Loucy (cell line): ENCODE data around the gene AFG3L2.

ENCODE experiments used
- H2AFZ ChIP-seq: fragments of 200-600 bp; sonication (generic); 2 replicates; pipeline ENCODE4 v1.6.0; 2016; ENCODE audit warnings: antibody characterized with exemption, mild to moderate bottlenecking, low read length, moderate library complexity
- H3F3A ChIP-seq: fragments of 200-600 bp; 2 replicates; pipeline ENCODE4 v1.6.0; 2016; ENCODE audit warnings: antibody characterized with exemption, low read depth, mild to moderate bottlenecking
- H3K27me3 ChIP-seq: fragments of 200-600 bp; sonication (generic); 2 replicates; pipeline ENCODE4 v1.6.1; 2014; ENCODE audit warnings: low read length, mild to moderate bottlenecking; ENCODE audit not compliant: insufficient read depth, poor library complexity, severe bottlenecking
- H3K36me3 ChIP-seq: fragments of 200-600 bp; sonication (generic); 2 replicates; pipeline ENCODE4 v1.6.1; 2016; ENCODE audit warnings: low read length; ENCODE audit not compliant: insufficient read depth
- H3K4me1 ChIP-seq: fragments of 200-600 bp; sonication (generic); 2 replicates; pipeline ENCODE4 v1.5.1; 2014; ENCODE audit warnings: low read length, mild to moderate bottlenecking; ENCODE audit not compliant: insufficient read depth, poor library complexity, severe bottlenecking
- H3K4me2 ChIP-seq: fragments of 200-600 bp; sonication (generic); 2 replicates; pipeline ENCODE4 v1.6.0; 2014; ENCODE audit warnings: antibody characterized with exemption, low read length, low read depth, mild to moderate bottlenecking; ENCODE audit not compliant: poor library complexity, severe bottlenecking
- H3K4me3 ChIP-seq: fragments of 200-600 bp; sonication (generic); 2 replicates; pipeline ENCODE4 v1.5.1; 2014; ENCODE audit warnings: low read length, mild to moderate bottlenecking, mixed read lengths; ENCODE audit not compliant: poor library complexity, severe bottlenecking
- H3K79me2 ChIP-seq: fragments of 200-600 bp; sonication (generic); 2 replicates; pipeline ENCODE4 v1.6.1; 2014; ENCODE audit warnings: low read length; ENCODE audit not compliant: insufficient read depth
- H3K9ac ChIP-seq: fragments of 200-600 bp; sonication (generic); 2 replicates; pipeline ENCODE4 v1.6.0; 2014; ENCODE audit warnings: mild to moderate bottlenecking, low read depth, low read length, moderate library complexity; ENCODE audit not compliant: poor library complexity, severe bottlenecking
- H3K9me2 ChIP-seq: fragments of 200-600 bp; sonication (generic); replicated peaks from 2 replicates; pipeline ENCODE4 v1.6.1; 2016; ENCODE audit warnings: low read depth, low read length, mixed read lengths
- H3K9me3 ChIP-seq: fragments of 200-600 bp; sonication (generic); 2 replicates; pipeline ENCODE4 v1.6.1; 2014; ENCODE audit warnings: mild to moderate bottlenecking, antibody characterized with exemption, low read length, low read depth; ENCODE audit not compliant: insufficient read depth
- H4K20me1 ChIP-seq: fragments of 200-600 bp; sonication (generic); 2 replicates; pipeline ENCODE4 v1.6.0; 2014; ENCODE audit warnings: antibody characterized with exemption, low read length, mild to moderate bottlenecking; ENCODE audit not compliant: insufficient read depth, poor library complexity, severe bottlenecking
- EZH2phosphoT487 ChIP-seq: fragments of 200-600 bp; IDR thresholded peaks from 2 replicates; pipeline ENCODE4 v1.6.1; 2018; ENCODE audit warnings: antibody characterized with exemption, mild to moderate bottlenecking, moderate library complexity, borderline replicate concordance
- TF ChIP-seq, protein P1 (sequence below): fragments of 200-600 bp; sonication (generic); conservative IDR thresholded peaks from 2 replicates; pipeline ENCODE4 v1.5.1; 2014; ENCODE audit warnings: mild to moderate bottlenecking, antibody characterized with exemption, low read length

Gene AFG3L2

DNA sequence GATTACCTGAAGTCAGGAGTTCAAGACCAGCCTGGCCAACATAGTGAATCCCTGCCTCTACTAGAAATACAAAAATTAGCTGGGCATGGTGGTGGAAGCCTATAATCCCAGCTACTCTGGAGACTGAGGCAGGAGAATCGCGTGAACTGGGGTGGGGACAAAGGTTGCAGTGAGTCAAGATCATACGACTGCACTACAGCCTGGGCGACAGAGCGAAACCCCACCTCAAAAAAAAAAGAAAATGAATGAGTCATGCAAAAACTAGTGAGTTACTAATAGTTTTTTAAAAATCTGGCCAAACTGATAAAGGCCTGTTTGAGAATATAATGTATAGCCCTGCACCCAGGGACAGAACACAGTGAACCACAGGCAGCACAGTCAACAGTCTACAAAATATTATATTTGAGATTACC lies 17.5 kb downstream of the AFG3L2 start:
- no peak overlapping the region for H3K4me3 ChIP-seq
- H2AFZ ChIP-seq: no peak overlapping the region
- H3F3A ChIP-seq: no peaks in the 10 kb centered on the region
- no peaks in the 10 kb centered on the region; the same call in 1 of the 2 replicates for H3K79me2 ChIP-seq
- no peak overlapping the region for H3K4me2 ChIP-seq
- H4K20me1 ChIP-seq: peaks cover 5% of the 10 kb centered on the region
- peaks cover 2% of the 10 kb centered on the region for H3K4me1 ChIP-seq
- H3K9me2 ChIP-seq: no peaks in the 10 kb centered on the region
- no peaks in the 10 kb centered on the region for H3K9me3 ChIP-seq
- H3K27me3 ChIP-seq: no peaks in the 10 kb centered on the region
- TF ChIP-seq, protein P1, sequence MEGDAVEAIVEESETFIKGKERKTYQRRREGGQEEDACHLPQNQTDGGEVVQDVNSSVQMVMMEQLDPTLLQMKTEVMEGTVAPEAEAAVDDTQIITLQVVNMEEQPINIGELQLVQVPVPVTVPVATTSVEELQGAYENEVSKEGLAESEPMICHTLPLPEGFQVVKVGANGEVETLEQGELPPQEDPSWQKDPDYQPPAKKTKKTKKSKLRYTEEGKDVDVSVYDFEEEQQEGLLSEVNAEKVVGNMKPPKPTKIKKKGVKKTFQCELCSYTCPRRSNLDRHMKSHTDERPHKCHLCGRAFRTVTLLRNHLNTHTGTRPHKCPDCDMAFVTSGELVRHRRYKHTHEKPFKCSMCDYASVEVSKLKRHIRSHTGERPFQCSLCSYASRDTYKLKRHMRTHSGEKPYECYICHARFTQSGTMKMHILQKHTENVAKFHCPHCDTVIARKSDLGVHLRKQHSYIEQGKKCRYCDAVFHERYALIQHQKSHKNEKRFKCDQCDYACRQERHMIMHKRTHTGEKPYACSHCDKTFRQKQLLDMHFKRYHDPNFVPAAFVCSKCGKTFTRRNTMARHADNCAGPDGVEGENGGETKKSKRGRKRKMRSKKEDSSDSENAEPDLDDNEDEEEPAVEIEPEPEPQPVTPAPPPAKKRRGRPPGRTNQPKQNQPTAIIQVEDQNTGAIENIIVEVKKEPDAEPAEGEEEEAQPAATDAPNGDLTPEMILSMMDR: no peak
- TF ChIP-seq EZH2phosphoT487: no peak
- peaks cover 88% of the 10 kb centered on the region for H3K36me3 ChIP-seq
- H3K9ac ChIP-seq: no peak overlapping the region

DNA sequence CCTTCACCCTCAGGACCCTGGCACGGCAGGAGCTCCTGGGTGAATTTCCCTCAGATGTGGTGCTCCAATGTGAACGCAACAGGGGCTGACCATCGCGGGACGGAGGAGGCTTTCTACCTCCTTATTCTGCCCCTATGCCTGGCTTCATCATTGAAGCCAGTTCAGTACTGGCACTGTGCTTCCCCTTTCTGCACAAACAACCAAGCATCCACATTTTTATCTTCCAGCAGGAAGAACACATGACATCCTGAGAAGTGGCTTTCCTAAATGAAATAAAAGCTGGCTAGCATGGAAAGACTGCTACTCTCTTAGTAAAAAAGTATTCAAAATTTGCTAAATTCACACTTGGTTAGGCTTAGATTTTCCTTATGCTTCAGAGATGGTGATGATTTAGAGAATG lies 24.8 kb downstream of the AFG3L2 start:
- H3K4me3 ChIP-seq: no peak overlapping the region
- H3K27me3 ChIP-seq: no peaks in the 10 kb centered on the region
- no peaks in the 10 kb centered on the region for H3F3A ChIP-seq
- peaks cover 91% of the 10 kb centered on the region for H3K36me3 ChIP-seq
- no peaks in the 10 kb centered on the region for H4K20me1 ChIP-seq
- TF ChIP-seq, protein P1: no peak
- TF ChIP-seq EZH2phosphoT487: no peak
- no peaks in the 10 kb centered on the region for H3K4me1 ChIP-seq
- no peaks in the 10 kb centered on the region for H3K9me3 ChIP-seq
- no peaks in the 10 kb centered on the region for H3K9me2 ChIP-seq
- H3K4me2 ChIP-seq: no peak overlapping the region
- H2AFZ ChIP-seq: no peak overlapping the region
- no peak overlapping the region for H3K9ac ChIP-seq
- no peaks in the 10 kb centered on the region for H3K79me2 ChIP-seq

DNA sequence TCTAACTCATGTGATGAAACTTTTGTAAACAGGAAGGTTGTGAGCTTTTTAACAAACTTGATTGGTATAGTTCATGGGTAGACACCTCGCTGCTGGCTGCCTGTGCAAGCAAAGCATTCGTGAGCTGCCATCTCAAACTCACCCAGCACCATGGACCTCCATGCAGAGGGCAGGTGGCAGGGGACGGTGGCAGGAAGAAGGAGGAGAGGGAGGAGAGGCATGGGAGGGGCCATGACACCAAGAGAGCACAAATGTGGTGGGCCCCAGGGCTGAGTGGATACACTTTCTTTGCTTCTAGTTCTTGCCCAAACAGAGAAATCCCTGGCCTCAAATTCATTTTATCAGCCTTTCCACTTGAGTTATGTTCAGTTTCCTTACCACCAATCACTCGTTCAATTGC lies 29.1 kb downstream of the AFG3L2 start:
- H3K79me2 ChIP-seq: no peaks in the 10 kb centered on the region
- no peaks in the 10 kb centered on the region for H3K9me2 ChIP-seq
- no peak overlapping the region for H3K4me3 ChIP-seq
- no peaks in the 10 kb centered on the region for H4K20me1 ChIP-seq
- peaks cover 92% of the 10 kb centered on the region; the same call in 1 of the 2 replicates for H3K36me3 ChIP-seq
- no peaks in the 10 kb centered on the region for H3K4me1 ChIP-seq
- no peak overlapping the region for H2AFZ ChIP-seq
- no peaks in the 10 kb centered on the region for H3F3A ChIP-seq
- H3K9ac ChIP-seq: no peak overlapping the region
- H3K27me3 ChIP-seq: no peaks in the 10 kb centered on the region
- TF ChIP-seq EZH2phosphoT487: no peak
- TF ChIP-seq, protein P1: no peak
- H3K9me3 ChIP-seq: no peaks in the 10 kb centered on the region
- H3K4me2 ChIP-seq: no peak overlapping the region
